H9 (cell line): ENCODE measurements around the gene EMC9. TPM values are rescaled to one million over a fixed set of nuclear protein-coding genes. Genes with fewer than 3 reads are reported as not detected.

Experiments
- DNase-seq: peaks from one replicate; pipeline ENCODE4 v3.0.0-alpha.2; 2017
- H2AFZ ChIP-seq: one replicate; pipeline ENCODE4 v1.6.1; 2013; ENCODE audit warnings: mild to moderate bottlenecking, low read length, control low read depth, moderate library complexity
- H2AK5ac ChIP-seq: 2 replicates; pipeline ENCODE4 v1.6.1; 2013; ENCODE audit warnings: low read length, control low read depth, mixed read lengths; ENCODE audit not compliant: insufficient read length
- H2BK120ac ChIP-seq: one replicate; pipeline ENCODE4 v1.6.1; 2013; ENCODE audit warnings: low read depth, mild to moderate bottlenecking, low read length, control low read depth, inconsistent platforms; ENCODE audit not compliant: poor library complexity, severe bottlenecking
- H2BK12ac ChIP-seq: 2 replicates; pipeline ENCODE4 v1.6.1; 2013; ENCODE audit warnings: low read length, control low read depth, mixed read lengths, low read depth; ENCODE audit not compliant: insufficient read length
- H2BK15ac ChIP-seq: 2 replicates; pipeline ENCODE4 v1.6.1; 2013; ENCODE audit warnings: low read depth, low read length, control low read depth
- H2BK20ac ChIP-seq: one replicate; pipeline ENCODE4 v1.6.1; 2013; ENCODE audit warnings: low read depth, mild to moderate bottlenecking, low read length, control low read depth, inconsistent platforms; ENCODE audit not compliant: poor library complexity, severe bottlenecking
- H2BK5ac ChIP-seq: 2 replicates; pipeline ENCODE4 v1.6.1; 2013; ENCODE audit warnings: low read length, control low read depth, mixed read lengths; ENCODE audit not compliant: insufficient read length
- H3K14ac ChIP-seq: 2 replicates; pipeline ENCODE4 v1.6.1; 2013; ENCODE audit warnings: low read length, control low read depth; ENCODE audit not compliant: insufficient read depth
- H3K18ac ChIP-seq: 2 replicates; pipeline ENCODE4 v1.6.1; 2013; ENCODE audit warnings: low read depth, mild to moderate bottlenecking, mixed read lengths, low read length, control low read depth; ENCODE audit not compliant: insufficient read length
- H3K23ac ChIP-seq: 2 replicates; pipeline ENCODE4 v1.6.1; 2013; ENCODE audit warnings: low read length, control low read depth, mixed read lengths, low read depth; ENCODE audit not compliant: insufficient read length
- H3K23me2 ChIP-seq: 2 replicates; pipeline ENCODE4 v1.6.1; 2013; ENCODE audit warnings: low read depth, mild to moderate bottlenecking, mixed read lengths, low read length, control low read depth; ENCODE audit not compliant: insufficient read length, poor library complexity, severe bottlenecking
- H3K27ac ChIP-seq: 2 replicates; pipeline ENCODE4 v1.5.1; 2013; ENCODE audit warnings: low read length, control low read depth, mixed read lengths, low read depth; ENCODE audit not compliant: insufficient read length
- H3K27me3 ChIP-seq: 2 replicates; pipeline ENCODE4 v1.6.1; 2013; ENCODE audit warnings: low read length, control low read depth, inconsistent platforms; ENCODE audit not compliant: insufficient read depth
- H3K4ac ChIP-seq: 2 replicates; pipeline ENCODE4 v1.6.1; 2013; ENCODE audit warnings: low read depth, mild to moderate bottlenecking, control low read depth, inconsistent platforms, low read length, moderate library complexity
- H3K4me1 ChIP-seq: 2 replicates; pipeline ENCODE4 v1.6.1; 2013; ENCODE audit warnings: low read length, control low read depth, inconsistent platforms; ENCODE audit not compliant: insufficient read depth
- H3K4me2 ChIP-seq: 2 replicates; pipeline ENCODE4 v1.6.1; 2013; ENCODE audit warnings: low read length, control low read depth, mixed read lengths; ENCODE audit not compliant: insufficient read length, insufficient read depth
- H3K56ac ChIP-seq: 2 replicates; pipeline ENCODE4 v1.6.1; 2013; ENCODE audit warnings: low read depth, mild to moderate bottlenecking, mixed read lengths, low read length, control low read depth; ENCODE audit not compliant: insufficient read length
- H3K79me1 ChIP-seq: 2 replicates; pipeline ENCODE4 v1.6.1; 2013; ENCODE audit warnings: low read depth, mild to moderate bottlenecking, moderate library complexity, low read length, control low read depth, inconsistent platforms; ENCODE audit not compliant: insufficient read depth, poor library complexity, severe bottlenecking
- H3K79me2 ChIP-seq: 2 replicates; pipeline ENCODE4 v1.6.1; 2013; ENCODE audit warnings: low read length, control low read depth, inconsistent platforms; ENCODE audit not compliant: insufficient read depth
- H3K9ac ChIP-seq: 2 replicates; pipeline ENCODE4 v1.6.1; 2013; ENCODE audit warnings: low read length, control low read depth, mixed read lengths; ENCODE audit not compliant: insufficient read length; ENCODE audit errors: extremely low read depth
- H3K9me3 ChIP-seq: one replicate; pipeline ENCODE4 v1.6.1; 2013; ENCODE audit warnings: low read depth, low read length, inconsistent platforms; ENCODE audit not compliant: control insufficient read depth
- H3T11ph ChIP-seq: one replicate; pipeline ENCODE4 v1.6.1; 2013; ENCODE audit warnings: mild to moderate bottlenecking, low read length, control low read depth, inconsistent platforms
- H4K20me1 ChIP-seq: one replicate; pipeline ENCODE4 v1.6.1; 2013; ENCODE audit not compliant: control insufficient read depth, insufficient read length, insufficient read depth
- H4K5ac ChIP-seq: 2 replicates; pipeline ENCODE4 v1.6.1; 2013; ENCODE audit warnings: low read depth, mild to moderate bottlenecking, mixed read lengths, low read length, control low read depth; ENCODE audit not compliant: insufficient read length
- H4K8ac ChIP-seq: replicated peaks from 2 replicates; pipeline ENCODE4 v1.6.1; 2013; ENCODE audit warnings: low read length, control low read depth, mixed read lengths, low read depth; ENCODE audit not compliant: insufficient read length
- H4K91ac ChIP-seq: 2 replicates; pipeline ENCODE4 v1.6.1; 2013; ENCODE audit warnings: low read depth, mild to moderate bottlenecking, moderate library complexity, mixed read lengths, low read length, control low read depth; ENCODE audit not compliant: insufficient read length
- H3K27ac Mint-ChIP-seq, 3 experiments: 2 replicates in 2 of 3; 3 replicates in 1 of 3; pipeline ENCODE4 v1.8.0; 2020 to 2021; ENCODE audit warnings: mixed read lengths in 3 of 3, mild to moderate bottlenecking in 1 of 3, moderate library complexity in 1 of 3
- H3K27me3 Mint-ChIP-seq: 2 replicates; pipeline ENCODE4 v1.8.0; 2021; ENCODE audit warnings: low read depth, mild to moderate bottlenecking, moderate library complexity, mixed read lengths
- H3K36me3 Mint-ChIP-seq, 3 experiments: 2 replicates in 2 of 3; 3 replicates in 1 of 3; pipeline ENCODE4 v1.8.0; 2020 to 2021; ENCODE audit warnings: low read depth in 3 of 3, mixed read lengths in 3 of 3; ENCODE audit not compliant: insufficient read depth in 1 of 3
- H3K4me1 Mint-ChIP-seq, 2 experiments: 2 replicates each; pipeline ENCODE4 v1.8.0; 2020; ENCODE audit warnings: mixed read lengths in 2 of 2
- H3K4me3 Mint-ChIP-seq, 2 experiments: 2 replicates in 1 of 2; 3 replicates in 1 of 2; pipeline ENCODE4 v1.8.0; 2020 to 2021; ENCODE audit warnings: mild to moderate bottlenecking in 2 of 2, mixed read lengths in 2 of 2, moderate library complexity in 1 of 2
- H3K9me3 Mint-ChIP-seq, 2 experiments: 2 replicates in 1 of 2; 3 replicates in 1 of 2; pipeline ENCODE4 v1.8.0; 2020; ENCODE audit warnings: mild to moderate bottlenecking in 2 of 2, mixed read lengths in 2 of 2, moderate library complexity in 1 of 2
- CTCF ChIP-seq: fragments of 200-600 bp; sonication (generic); conservative IDR thresholded peaks from 3 replicates; pipeline ENCODE4 v1.8.0; 2021; ENCODE audit warnings: antibody characterized with exemption, mild to moderate bottlenecking
- WGBS: extraction: QIAGEN DNeasy Blood & Tissue Kit; methylation state at CpG from one replicate; pipeline ENCODE4 v1.1.7; 2013; ENCODE audit warnings: missing lambda C conversion rate, low lambda C conversion rate, mixed read lengths; ENCODE audit not compliant: insufficient read length; ENCODE audit errors: extremely low coverage; 5-methylcytosine and 5-hydroxymethylcytosine counted together
- total RNA-seq: library from RNA; stranded (reverse); gene quantifications from 2 replicates; pipeline ENCODE4 v1.2.1, GENCODE V29; 2021

EMC9 gene
- total RNA-seq, 1 experiment from 2014 or later: 52.9 TPM

- Histone ChIP-seq H3K23me2 (peaks cover 19% of the 10 kb centered on the region), H3K9ac (peak within 1 kb of the TSS; percentile 86), H4K91ac (no peak within 1 kb of the TSS), H3K27ac (no peak within 1 kb of the TSS), H3K18ac (peak within 1 kb of the TSS; percentile 77), H2AK5ac (no peak within 1 kb of the TSS), H2AFZ (no peak within 1 kb of the TSS), H3K27me3 (no peaks in the 10 kb centered on the region), H2BK12ac (no peak within 1 kb of the TSS), H3K56ac (no peak within 1 kb of the TSS), H2BK120ac (no peak within 1 kb of the TSS), H3K4me1 (no peaks in the 10 kb centered on the region), H3K23ac (no peak within 1 kb of the TSS), H3K4ac (no peak within 1 kb of the TSS), H3K14ac (peak within 1 kb of the TSS; percentile 81; the same call in 1 of the 2 replicates), H3T11ph (no peak within 1 kb of the TSS), H2BK20ac (no peak within 1 kb of the TSS), H2BK5ac (no peak within 1 kb of the TSS), H4K8ac (no peak within 1 kb of the TSS), H3K79me1 (peaks cover 4% of the 10 kb centered on the region), H4K20me1 (no peaks in the 10 kb centered on the region), H3K79me2 (peaks cover 8% of the 10 kb centered on the region; the same call in 1 of the 2 replicates), H4K5ac (no peak within 1 kb of the TSS), H3K4me2 (peak within 1 kb of the TSS; percentile 83), H3K9me3 (no peaks in the 10 kb centered on the region), H2BK15ac (no peak within 1 kb of the TSS)
- TF ChIP-seq CTCF: no peak
- Mint-ChIP-seq H3K4me3 (peak within 1 kb of the TSS; percentile 96 to 99), H3K27me3 (no peaks in the 10 kb centered on the region), H3K9me3 (no peaks in the 10 kb centered on the region), H3K27ac (peak within 1 kb of the TSS; percentile 96 to 99 (median 98)), H3K4me1 (peaks cover 24% of the 10 kb centered on the region in 2 experiments), H3K36me3 (peaks cover 15 to 58% (median 55%) of the 10 kb centered on the region in 3 experiments)
- WGBS: no CpG with 5 or more reads among the region's 25 CpGs
- peak; percentile 99 for DNase-seq
Observed at GRCh38 chr14:24146453-24146977, 5.1 kb upstream of the EMC9 start, which contains the start of gene PSME2. Gene PSME2 (minus strand): TSS chr14:24146610. CDS start chr14:24146581, 29 bp downstream.
